ENCODE results near the gene AKNA. TPM values are rescaled to one million over a fixed set of nuclear protein-coding genes. Genes with fewer than 3 reads are reported as not detected.

AKNA gene
- total and polyA plus RNA-seq, 2 of the 8 experiments (the other 6 are each of a cell fraction or from before 2014, with no cell fraction given) = 21.0 to 27.4 TPM

DNA sequence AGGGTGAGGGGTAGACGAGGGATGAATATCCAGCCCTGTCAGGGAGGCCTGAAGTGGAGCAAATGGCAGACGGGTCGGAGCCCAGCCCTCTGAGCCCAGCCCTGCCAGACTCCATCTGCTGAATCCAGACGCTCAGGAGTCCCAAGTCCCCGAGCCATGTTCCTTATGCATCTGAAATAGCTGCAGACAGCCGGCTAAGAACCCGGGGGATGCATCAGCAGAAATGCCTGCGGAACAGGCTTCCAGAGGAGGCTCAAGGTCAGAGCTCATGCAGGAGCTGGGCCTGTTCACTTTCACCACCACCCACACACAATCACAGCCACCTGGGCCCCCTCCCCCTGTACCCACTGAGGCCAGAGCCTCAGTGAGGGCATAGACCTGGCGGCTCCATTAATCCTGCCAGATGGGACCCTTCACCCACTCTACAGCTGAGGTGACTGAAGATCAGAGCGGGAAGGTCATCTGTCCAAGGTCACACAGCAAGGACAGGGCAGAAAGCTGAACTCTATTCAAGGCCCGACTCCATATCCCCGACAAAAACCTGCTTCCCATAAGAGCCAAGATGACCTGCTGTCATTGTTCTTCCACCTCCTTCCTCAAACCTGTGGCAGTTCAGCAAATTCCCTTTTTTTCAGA lies 24.4 kb upstream of the AKNA start:
- H4K91ac ChIP-seq (replicated peaks; ENCODE audit: insufficient read length, low read length) = no peak overlapping the region
- ChIA-PET POLR2A (ENCODE audit: partially characterized antibody) (interaction anchor here (0.7 to 3.2 kb wide), 4 partner anchors 10 to 19 kb away, joined by 3 to 12 read pairs (median 3); no protein-coding TSS in a partner anchor), CTCF (ENCODE audit: partially characterized antibody) (interaction anchor here (0.7 to 4.2 kb wide), 10 partner anchors 9 to 602 kb away, joined by 3 to 17 read pairs (median 4); no protein-coding TSS in a partner anchor)
- H3K27ac ChIP-seq (ENCODE audit: low read depth, low read length) = no peak overlapping the region
- H4K20me1 ChIP-seq (replicated peaks in 1 of 2; ENCODE audit: control insufficient read depth in 1 of 2, insufficient read depth in 2 of 2, low read length in 2 of 2) = no peaks in the 10 kb centered on the region
- no peaks in the 10 kb centered on the region; a peak in 1 of 8 replicates for H3K36me3 ChIP-seq (ENCODE audit: control insufficient read depth in 2 of 4, insufficient read depth in 4 of 4, low read length in 3 of 4)
- no peak overlapping the region for H3K14ac ChIP-seq (ENCODE audit: insufficient read length)
- no peak overlapping the region for H3K4me2 ChIP-seq (ENCODE audit: insufficient read depth in 1 of 2, low read depth in 2 of 2, low read length in 2 of 2)
- peaks cover 6 to 14% (median 7%) of the 10 kb centered on the region in 4 experiments for H3K4me1 ChIP-seq (replicated peaks in 1 of 4; ENCODE audit: control insufficient read depth in 3 of 4, insufficient read depth in 4 of 4, low read length in 3 of 4)
- no peak overlapping the region for H2BK15ac ChIP-seq (ENCODE audit: low read length)
- H2AK5ac ChIP-seq (ENCODE audit: low read depth, low read length) = no peak overlapping the region
- no peak overlapping the region for H3K56ac ChIP-seq (replicated peaks; ENCODE audit: insufficient read length, low read depth, low read length)
- H3K9me3 ChIP-seq (ENCODE audit: insufficient read depth in 2 of 2, low read depth in 1 of 2, low read length in 1 of 2) = no peaks in the 10 kb centered on the region
- H3K23me2 ChIP-seq (ENCODE audit: low read depth, low read length) = no peaks in the 10 kb centered on the region
- WGBS, 2 experiments (ENCODE audit: extremely low coverage in 1 of 2, insufficient coverage in 1 of 2, insufficient read length in 1 of 2, insufficient replicate concordance in 2 of 2, low coverage in 1 of 2, low lambda C conversion rate in 2 of 2, missing lambda C conversion rate in 1 of 2) = 86% methylated on average over 12 of the region's 12 CpGs; no CpG with 5 or more reads in 1 of the 2 experiments
- no peak overlapping the region for H3K4ac ChIP-seq (replicated peaks; ENCODE audit: insufficient read length, low read depth, low read length)
- H2AFZ ChIP-seq (ENCODE audit: low read length) = no peak overlapping the region
- no peaks in the 10 kb centered on the region for H3K79me1 ChIP-seq (ENCODE audit: low read depth, low read length)
- no peak overlapping the region for H3K23ac ChIP-seq (ENCODE audit: insufficient read length)
- H3K18ac ChIP-seq (ENCODE audit: extremely low read depth, low read length) = no peak overlapping the region
- FAIRE-seq = no peak
- no peaks in the 10 kb centered on the region for H3K79me2 ChIP-seq (ENCODE audit: control insufficient read depth in 1 of 2, insufficient read depth in 2 of 2, low read length in 2 of 2)
- DNase-seq (ENCODE audit: low read depth in 1 of 2, low spot score in 2 of 2) = no peak
- no peak overlapping the region for H2BK5ac ChIP-seq (ENCODE audit: low read depth, low read length)
- H3K9ac ChIP-seq (replicated peaks in 1 of 4; ENCODE audit: extremely low read depth in 1 of 4, low read depth in 3 of 4, low read length in 3 of 4) = 0 out of 7 replicates have a peak overlapping the region, but pooled peaks of 1 of the 4 experiments have one; percentile 13
- H4K5ac ChIP-seq (ENCODE audit: insufficient read length, low read depth, low read length) = no peak overlapping the region
- H4K8ac ChIP-seq (ENCODE audit: extremely low read depth, insufficient read depth, low read length) = peak overlapping the region; percentile 8; the same call in 1 of the 2 replicates
- H3K27me3 ChIP-seq (replicated peaks in 1 of 4; ENCODE audit: control insufficient read depth in 3 of 4, extremely low read depth in 1 of 4, insufficient read depth in 3 of 4, low read length in 3 of 4) = no peaks in the 10 kb centered on the region
- H2BK20ac ChIP-seq (ENCODE audit: low read length) = no peak overlapping the region
- no peak overlapping the region for H2BK12ac ChIP-seq (ENCODE audit: low read depth, low read length)
- no peak overlapping the region for H3K4me3 ChIP-seq (ENCODE audit: extremely low read depth in 1 of 4, insufficient read depth in 2 of 4, low read depth in 3 of 4, low read length in 4 of 4)
- H2BK120ac ChIP-seq (replicated peaks; ENCODE audit: low read depth, low read length) = no peak overlapping the region
- TF ChIP-seq, protein P1, sequence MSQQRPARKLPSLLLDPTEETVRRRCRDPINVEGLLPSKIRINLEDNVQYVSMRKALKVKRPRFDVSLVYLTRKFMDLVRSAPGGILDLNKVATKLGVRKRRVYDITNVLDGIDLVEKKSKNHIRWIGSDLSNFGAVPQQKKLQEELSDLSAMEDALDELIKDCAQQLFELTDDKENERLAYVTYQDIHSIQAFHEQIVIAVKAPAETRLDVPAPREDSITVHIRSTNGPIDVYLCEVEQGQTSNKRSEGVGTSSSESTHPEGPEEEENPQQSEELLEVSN (IDR thresholded peaks at IDR 0.05) = no peak
- TF ChIP-seq CTBP2 (IDR thresholded peaks at IDR 0.05; ENCODE audit: borderline replicate concordance, insufficient read depth, insufficient read length, low read length) (no peak), RXRA (IDR thresholded peaks at IDR 0.05; ENCODE audit: insufficient read depth, low read depth, low read length) (no peak), ZNF274 (IDR thresholded peaks at IDR 0.05; ENCODE audit: borderline replicate concordance, extremely low read depth, low read length) (no peak), ASH2L (IDR thresholded peaks at IDR 0.05; ENCODE audit: low read length) (no peak), JUND (IDR thresholded peaks at IDR 0.05; ENCODE audit: low read length) (no peak), MAFK (IDR thresholded peaks at IDR 0.05; ENCODE audit: low read depth, low read length) (no peak), RAD21 (IDR thresholded peaks at IDR 0.05 in 1 of 2, conservative IDR thresholded peaks at IDR 0.05 in 1 of 2; ENCODE audit: low read depth in 2 of 2, low read length in 2 of 2) (no peak), TAF1 (IDR thresholded peaks at IDR 0.05; ENCODE audit: low read depth, low read length) (no peak)
